ENCODE results near the gene SERF2.
"Not testable (repeated sequence)": the region's sequence is repeated elsewhere in the genome, so short reads cannot be mapped to it uniquely, and the experiment has no call there.

SERF2 gene

DNA sequence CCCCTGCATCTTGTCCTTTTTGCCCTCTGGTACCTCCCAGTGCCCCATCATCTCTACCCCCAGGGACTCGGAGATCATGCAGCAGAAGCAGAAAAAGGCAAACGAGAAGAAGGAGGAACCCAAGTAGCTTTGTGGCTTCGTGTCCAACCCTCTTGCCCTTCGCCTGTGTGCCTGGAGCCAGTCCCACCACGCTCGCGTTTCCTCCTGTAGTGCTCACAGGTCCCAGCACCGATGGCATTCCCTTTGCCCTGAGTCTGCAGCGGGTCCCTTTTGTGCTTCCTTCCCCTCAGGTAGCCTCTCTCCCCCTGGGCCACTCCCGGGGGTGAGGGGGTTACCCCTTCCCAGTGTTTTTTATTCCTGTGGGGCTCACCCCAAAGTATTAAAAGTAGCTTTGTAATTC is 1.5 kb downstream of the SERF2 start:
- DNase-seq (ENCODE audit: low read depth, low spot score): no peak

DNA sequence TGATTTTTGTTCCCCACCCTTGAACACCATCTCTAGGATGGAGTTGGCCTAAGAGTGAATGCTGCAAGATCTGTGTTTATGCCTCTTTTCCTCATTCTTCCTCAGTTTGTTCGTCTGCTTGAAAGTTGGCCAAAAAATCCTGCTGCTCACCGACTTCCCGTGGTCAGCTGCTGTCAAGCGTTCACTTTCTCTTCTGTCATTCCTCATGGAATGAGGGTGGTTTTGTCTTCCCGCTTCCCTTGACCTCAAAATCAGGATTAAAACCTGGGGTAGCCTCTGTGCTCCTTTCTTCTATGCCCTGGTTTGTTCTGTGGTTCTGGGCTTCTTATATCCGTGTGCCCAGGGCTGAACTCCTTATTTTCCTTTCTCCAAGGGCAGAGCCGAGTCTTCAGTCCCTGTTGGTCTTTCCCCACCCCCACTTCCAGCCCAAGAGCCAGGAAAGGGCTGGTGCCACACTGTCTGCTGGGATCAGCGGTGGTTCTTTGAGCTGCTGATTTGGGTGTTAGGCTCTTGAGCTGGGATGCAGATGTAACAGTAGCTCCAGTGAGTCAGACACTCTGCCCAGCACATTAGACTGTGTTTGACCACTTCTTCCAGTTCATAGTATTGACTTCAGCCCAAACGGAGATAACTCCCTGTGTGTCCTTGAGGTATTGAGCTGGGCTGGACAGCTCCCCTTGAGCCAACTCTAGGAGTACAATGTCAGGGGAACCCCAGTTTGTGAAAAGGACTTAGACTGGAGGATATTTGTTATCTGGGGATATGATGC is 2.3 kb downstream of the SERF2 start:
- peak; percentile 68 for DNase-seq (ENCODE audit: low read depth, low spot score)

DNA sequence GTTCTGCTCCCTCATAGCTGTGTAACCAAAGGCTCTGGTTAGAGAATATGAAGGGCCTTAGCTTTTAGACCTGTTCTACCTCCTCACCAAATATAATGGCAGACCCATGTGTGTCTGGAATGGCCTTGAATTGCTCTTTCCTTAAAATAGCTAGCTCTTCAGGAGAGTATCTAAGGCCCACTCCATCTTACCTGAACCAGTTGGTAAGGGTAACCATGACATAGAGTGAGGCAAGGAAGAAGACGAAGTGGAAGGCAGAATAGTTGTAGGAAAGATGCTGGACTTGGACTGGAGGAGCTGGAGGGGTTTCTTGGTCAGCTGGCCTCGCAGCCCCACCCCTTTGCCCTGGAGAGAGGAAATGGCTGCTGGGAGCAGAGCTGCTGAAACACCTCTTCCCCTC is 3.1 kb downstream of the SERF2 start:
- no peak for DNase-seq (ENCODE audit: low read depth, low spot score)

DNA sequence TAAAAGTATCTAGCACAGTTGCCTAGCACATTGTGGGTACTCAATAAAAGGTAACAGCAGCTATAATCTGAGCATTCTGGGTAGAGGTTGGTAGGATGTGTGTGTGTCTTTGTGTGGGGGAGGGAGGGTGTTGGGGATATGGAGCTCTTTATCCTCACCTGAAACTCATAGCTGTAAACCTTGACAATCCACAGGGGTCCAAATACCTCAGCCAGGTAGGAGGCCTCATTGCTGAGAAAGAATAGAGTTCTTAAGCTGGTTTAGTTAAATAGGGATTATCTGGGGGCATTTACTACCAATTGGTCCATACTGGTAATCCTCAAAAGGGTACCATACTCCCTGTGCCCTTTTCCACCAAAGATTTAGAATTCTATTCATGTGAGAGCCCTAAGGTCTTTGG is 3.9 kb downstream of the SERF2 start:
- DNase-seq (ENCODE audit: low read depth, low spot score): no peak

DNA sequence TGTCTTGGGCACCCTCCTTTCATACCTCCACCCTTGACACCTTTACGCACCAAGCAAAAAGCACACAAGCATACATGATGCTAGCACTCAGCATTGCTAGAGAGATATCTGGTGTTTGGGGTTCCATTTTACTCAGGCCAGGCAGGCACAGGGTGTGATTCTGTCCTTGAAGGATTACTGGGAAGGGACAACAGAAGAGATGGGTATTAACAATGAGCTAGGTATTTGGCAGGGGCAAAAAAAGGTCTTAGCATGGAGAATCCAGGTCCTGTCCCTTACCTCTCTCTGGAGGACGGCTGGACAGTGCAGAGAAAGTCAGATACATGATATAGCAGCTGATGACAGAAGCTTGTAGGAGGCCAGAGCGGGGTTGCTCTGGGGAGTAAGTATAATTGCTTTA is 4.4 kb downstream of the SERF2 start:
- no peak for DNase-seq (ENCODE audit: low read depth, low spot score)

DNA sequence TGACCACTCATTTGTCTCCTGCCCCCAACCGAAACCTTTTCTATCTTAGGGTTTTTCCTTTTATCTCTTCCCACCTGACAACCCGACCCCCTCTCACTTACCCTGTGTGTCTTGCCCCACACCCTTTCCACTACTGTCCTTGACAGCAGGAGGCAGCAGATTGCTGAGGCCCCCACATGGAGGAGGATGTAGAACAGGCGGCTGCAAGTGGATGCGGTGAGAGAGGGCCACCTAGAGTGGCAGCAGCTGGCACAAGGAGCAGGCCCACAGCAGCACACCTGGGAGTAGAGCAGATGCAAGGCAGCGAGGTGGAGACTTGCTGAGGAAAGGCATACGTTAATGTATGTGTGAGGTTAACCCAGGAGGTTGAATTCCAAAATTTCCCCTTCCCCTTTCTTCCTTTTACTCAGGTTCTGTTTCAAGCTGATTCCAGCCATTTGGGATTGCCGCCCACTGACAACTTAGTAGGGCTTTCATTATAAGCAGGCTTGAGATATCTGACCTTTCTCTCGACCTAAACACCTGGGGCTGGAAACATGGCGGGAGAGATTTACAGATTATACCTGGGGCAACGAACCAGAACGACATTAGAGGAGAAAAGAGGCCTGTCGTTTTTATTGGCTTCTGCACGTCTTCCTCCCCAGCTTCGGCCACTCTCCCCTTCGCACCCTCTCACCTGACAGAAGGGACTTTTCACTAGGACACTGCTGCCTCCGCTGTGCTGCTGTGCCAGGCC is 7.3 kb downstream of the SERF2 start:
- DNase-seq (ENCODE audit: low read depth, low spot score): no peak

DNA sequence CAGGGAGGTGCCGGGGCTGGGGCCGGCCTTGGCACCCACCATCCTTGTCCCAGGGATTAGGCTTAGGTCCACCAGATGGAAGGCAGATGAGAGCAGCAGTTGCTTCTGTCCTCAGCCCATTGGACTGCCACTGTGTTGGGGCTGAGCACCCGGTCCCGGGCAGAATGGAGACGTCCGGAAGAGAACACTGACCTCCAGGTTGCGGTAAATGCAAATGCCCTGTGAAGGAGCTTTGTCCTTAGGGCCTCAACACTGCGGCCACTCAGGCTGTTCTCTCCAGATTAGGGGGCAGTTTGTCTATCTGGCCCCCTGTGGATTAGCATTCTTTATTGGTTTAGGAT is 7.8 kb downstream of the SERF2 start, which contains the start of gene SERINC4:
SERINC4 (minus strand) TSS at position 276 of the 341 bp plus-strand sequence; CDS start at position 42, 234 bp downstream.
- DNase-seq (ENCODE audit: low read depth, low spot score): no peak

DNA sequence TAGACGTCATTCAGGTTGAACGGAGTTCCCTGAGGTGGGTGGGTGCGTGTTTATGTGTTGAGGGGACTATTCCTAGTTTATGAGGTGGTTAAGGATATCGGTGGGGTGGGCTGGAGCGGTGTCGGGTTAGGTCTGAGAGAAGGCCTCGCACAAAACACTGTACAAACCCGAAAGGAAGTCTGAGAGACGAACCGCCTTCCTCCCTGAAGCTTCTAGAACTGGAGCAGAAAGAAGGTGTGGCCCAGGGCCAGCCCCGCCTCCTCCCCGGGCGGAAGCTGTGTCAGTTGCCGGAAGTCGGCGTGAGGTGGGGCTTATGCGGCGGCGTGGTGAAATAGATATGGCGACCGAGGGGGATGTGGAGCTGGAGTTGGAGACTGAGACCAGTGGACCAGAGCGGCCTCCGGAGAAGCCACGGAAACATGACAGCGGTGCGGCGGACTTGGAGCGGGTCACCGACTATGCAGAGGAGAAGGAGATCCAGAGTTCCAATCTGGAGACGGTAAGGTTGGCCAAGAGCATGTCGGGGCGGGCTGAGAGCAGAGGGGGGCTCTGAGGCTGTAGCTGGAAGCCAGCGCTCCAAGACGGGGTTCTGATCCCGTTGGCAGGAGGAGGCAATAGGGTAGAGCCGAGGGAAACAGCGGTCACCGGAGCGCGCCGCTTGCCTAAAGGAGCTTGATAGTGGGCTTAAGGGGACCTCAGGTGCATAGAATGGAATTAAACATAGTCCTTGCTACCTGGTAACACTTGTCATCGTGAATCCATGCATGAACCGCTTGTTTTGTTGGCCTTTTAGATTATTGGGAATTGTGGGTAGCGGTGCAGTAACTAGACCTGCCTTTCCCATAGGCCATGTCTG is 8.4 kb downstream of the SERF2 start, which contains the start of gene HYPK:
HYPK (plus strand) TSS at position 314 of the 856 bp plus-strand sequence; CDS start at position 338, 24 bp downstream.
- DNase-seq (ENCODE audit: low read depth, low spot score): peak; percentile 95

DNA sequence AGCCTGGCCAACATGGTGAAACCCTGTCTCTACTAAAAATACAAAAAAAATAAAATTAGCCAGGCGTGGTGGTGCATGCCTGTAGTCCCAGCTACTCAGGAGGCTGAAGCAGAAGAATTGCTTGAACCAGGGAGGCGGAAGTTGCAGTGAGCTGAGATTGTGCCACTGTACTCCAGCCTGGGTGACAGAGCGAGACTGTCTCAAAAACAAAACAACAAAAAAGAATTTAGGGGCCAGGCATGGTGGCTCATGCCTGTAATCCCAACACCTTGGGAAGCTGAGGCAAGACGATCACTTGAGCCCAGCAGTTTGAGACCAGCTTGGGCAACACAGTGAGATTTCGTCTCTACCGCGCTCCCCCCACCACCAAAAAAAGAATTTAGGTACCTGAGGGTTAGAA is 10.6 kb downstream of the SERF2 start:
- DNase-seq (ENCODE audit: low read depth, low spot score): not testable (repeated sequence)

DNA sequence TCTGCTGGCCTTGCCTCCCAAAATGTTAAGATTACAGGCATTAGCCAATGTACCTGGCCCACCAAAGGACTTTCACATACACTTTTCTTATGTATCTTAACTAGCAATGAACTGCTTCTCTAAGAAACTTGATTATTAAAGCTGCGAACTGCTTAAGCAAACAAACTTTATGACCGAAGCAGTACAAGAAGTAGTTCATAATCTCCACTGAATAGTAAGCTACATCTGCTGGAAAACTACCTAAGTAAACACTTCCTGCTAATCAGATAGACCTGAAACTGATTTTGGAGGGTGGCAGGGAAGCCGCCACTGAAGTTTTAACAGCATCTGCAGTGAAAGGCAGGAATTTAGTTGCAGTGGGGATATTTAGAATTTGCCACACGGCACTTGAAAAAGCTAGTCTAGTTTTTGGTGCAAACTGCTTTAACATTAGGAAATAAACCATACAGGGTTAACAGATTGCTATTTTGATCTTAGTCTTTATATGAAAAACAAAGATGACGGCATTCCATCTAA is 16.4 kb downstream of the SERF2 start:
- DNase-seq (ENCODE audit: low read depth, low spot score): no peak

DNA sequence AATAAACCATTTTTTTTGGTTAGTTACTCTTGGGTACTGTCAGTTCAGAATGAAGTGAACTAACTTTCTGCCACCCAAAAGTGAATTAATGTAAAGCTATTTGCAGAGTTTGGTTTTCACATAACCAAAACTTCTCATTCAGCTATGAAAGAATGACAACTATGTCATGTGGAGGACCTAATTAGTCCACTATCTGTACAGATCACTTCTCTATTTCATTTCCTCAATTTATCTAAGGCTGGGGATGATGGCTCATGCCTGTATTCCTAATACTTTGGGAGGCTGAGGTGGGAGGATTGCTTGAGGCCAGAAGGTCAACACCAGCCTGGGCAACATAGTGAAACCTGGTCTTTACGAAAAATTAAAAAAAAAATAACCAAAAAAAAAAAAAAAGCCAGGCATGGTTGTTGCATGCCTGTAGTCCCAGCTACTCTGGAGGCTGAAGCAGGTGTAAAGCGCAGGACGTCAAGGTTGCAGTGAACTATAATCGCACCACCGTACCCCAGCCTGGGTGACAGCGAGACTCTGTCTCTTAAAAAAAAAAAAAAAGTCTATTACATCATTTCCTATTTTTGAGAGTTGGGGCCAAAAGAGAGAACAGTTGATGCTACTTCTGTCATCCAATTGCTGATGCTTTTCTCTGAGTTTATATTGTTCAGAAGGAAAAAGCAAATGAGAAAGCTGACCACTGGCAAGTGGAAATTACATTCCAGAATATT is 17.0 kb downstream of the SERF2 start:
- DNase-seq (ENCODE audit: low read depth, low spot score): no peak

DNA sequence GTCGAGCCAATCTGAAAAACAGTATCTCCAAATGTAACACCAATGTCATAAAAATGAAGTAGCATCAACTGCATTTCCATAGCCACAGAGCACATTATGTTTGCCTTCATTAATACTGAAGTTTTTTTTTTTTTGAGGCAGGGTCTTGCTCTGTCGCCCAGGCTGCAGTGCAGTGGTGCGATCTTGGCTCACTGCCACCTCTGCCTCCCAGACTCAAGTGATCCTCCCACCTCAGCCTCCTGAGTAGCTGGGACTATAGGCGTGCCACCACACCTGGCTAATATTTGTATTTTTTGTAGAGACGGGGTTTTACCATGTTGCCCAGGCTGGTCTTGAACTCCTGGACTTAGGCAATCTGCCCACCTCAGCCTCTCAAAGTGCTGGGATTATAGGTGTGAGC is 22.9 kb downstream of the SERF2 start:
- DNase-seq (ENCODE audit: low read depth, low spot score): not testable (repeated sequence)

DNA sequence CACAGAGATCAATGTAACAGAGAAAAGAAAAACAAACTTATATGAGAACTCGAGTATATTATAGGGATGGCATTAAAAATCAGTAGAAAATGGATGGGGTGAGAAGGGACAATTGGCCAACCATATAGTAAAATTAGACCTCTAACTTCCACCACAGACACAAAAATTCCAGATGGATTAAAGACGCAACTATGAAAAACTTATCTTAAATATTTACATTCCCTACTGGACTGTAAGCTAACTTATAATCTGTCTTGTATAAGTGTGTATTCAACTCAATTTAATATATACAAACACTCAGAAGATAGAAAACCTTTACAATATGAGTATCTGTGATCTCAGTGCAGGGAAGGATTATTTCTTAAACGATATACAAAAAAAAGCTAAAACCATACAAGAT is 29.4 kb downstream of the SERF2 start:
- no peak for DNase-seq (ENCODE audit: low read depth, low spot score)

DNA sequence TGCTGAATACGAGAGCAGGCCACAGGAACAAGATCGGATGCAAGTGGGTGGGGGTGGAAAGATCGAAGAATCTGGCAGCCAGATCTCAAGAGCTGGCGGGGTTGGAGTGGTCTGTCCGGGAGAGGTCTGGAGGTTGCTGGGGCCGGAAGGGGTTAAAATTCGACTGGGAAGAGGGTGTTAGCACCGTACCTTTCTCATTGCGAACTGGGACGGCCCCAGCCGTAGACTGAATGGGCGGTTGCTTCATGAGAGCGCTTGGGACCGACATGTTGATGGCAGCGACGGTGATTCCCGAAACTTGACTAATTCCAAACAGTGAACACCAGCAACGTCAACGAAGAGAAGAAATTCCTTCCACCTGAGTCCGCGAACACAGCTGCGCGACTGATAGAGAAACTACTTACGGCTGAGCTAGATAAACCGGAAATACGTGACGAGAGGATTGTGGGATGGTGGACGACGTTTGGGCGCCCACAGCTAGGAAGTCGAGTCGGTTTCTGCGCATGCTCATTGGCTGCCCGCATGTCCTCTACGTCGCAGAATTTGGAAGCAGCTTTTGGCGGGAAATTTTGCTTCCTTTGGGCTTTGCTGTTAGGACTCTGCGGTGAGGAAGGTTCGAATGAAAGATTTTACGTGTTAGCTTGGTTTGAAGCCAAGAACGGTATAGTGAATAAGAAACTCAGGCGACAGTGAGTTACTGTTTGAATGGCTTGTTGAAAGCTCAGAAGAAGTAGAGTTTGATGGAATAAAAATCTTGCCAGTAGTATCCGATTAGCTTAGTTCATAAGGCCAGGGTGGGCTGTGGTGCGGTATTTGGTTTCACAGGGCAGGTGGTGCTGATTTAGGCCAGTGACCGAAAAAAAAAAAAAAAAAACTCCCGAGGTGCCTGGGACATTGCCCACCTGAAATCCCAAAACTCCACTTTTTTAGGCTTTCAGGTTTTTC is 32.5 kb downstream of the SERF2 start, which contains the start of gene MFAP1:
MFAP1 (minus strand) TSS at position 389 of the 945 bp plus-strand sequence; CDS start at position 268, 121 bp downstream.
- DNase-seq (ENCODE audit: low read depth, low spot score): peak; percentile 97

DNA sequence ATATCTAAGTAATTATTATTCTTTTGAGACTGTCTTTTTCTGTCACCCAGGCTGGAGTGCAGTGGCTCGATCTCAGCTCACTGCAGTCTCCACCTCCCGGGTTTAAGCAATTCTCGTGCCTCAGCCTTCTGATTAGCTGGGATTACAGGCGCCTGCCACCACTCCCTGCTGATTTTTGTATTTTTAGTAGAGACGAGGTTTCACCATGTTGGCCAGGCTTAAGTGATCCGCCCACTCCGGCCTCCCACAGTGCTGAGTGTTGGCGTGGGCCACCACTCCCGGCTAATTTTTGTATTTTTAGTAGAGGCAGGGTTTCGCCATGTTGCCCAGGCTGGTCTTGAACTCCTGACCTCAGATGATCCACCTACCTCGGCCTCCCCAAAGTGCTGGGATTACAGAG is 33.2 kb downstream of the SERF2 start:
- not testable (repeated sequence) for DNase-seq (ENCODE audit: low read depth, low spot score)

DNA sequence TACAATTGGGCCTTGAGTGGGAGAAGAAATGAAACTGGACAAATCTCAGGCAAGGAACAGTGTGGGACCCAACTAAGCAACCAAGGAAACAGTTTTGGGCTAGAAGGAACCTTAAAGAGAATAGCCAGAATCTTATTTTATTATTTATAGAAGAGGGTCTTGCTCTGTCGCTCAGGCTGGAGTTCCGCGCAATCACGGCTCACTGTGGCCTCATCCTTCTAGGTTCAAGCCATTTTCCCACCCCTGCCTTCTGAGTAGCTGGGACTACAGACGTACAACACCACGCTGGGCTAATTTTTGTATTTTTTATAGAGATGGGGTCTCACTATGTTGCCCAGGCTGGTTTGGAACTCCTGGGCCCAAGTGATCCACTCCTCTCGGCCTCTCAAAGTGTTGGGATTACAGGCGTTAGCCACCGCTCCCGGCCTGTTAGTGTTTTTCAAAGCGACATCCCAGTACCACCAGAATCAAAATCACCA is 33.9 kb downstream of the SERF2 start:
- DNase-seq (ENCODE audit: low read depth, low spot score): no peak

DNA sequence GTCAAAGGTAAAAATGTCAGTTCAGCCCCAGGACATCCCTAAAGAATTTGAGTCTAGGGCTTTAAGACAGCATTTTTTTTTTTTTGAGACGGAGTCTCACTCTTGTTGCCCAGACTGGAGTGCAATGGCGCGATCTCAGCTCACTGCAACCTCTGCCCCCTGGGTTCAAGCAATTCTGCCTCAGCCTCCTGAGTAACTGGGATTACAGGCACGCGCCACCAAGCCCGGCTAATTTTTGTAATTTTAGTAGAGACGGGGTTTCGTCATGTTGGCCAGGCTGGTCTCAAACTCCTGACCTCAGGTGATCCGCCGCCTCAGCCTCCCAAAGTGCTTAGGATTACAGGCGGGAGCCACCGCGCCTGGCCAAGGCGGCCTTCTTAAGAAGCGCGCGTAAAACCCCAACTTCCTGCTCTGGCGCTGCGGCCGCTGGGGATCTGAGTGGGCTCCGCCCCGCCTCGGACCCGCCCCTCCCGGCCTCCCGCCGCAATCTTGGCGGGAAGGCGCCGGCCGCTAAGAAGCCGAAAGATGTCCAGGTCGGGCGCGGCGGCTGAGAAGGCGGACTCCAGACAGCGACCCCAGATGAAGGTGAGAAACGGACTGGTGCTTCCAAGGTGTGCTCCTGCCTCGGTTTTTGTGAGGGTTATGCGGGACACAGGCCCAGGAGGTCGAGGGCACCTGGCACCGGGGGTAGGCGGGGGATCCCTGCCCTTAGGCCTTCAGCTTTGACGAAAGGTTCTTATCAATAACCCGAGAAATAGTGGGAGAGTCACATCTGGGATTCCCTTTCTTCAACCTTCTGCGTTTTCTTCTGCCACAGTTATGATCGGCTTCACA is 34.6 kb downstream of the SERF2 start, which contains the start of gene WDR76:
WDR76 (plus strand) TSS at position 495 of the 834 bp plus-strand sequence; CDS start at position 526, 31 bp downstream.
- DNase-seq (ENCODE audit: low read depth, low spot score): peak; percentile 85

DNA sequence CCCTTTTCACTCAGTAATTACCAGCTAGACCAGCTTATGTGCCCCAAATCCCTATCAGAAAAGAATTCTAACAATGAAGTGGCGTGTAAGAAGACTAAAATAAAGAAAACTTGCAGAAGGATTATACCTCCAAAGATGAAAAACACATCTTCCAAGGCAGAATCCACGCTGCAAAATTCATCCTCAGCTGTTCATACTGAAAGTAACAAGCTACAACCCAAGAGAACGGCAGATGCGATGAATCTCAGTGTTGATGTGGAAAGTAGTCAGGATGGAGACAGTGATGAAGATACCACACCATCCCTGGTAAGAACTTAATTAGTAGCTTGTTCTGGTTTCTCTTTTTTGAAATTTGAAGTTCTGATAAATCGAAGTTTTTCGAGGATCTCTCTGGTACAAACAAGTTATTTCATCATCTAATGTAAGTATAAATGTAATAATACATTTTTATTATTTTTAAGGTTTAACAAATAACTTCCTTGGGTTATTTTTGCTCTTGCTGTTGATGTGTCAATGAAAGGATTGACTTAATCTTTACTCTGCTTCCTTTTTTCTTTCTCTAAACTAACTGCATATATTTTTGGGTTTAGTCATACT is 36.0 kb downstream of the SERF2 start:
- peak; percentile 10 for DNase-seq (ENCODE audit: low read depth, low spot score)

Measured in astrocyte of the hippocampus (primary cell).